GM19351 (cell line): ENCODE measurements around the gene FCGR3A.
"Not testable (repeated sequence)": the region's sequence is repeated elsewhere in the genome, so short reads cannot be mapped to it uniquely, and the experiment has no call there.

Experiments used
- ATAC-seq: cut with Tn5 transposase; IDR thresholded peaks from one replicate; pipeline ENCODE4 v1.9.1; 2021; ENCODE audit warnings: mild to moderate bottlenecking, moderate library complexity; ENCODE audit not compliant: unreplicated experiment

The FCGR3A gene

DNA sequence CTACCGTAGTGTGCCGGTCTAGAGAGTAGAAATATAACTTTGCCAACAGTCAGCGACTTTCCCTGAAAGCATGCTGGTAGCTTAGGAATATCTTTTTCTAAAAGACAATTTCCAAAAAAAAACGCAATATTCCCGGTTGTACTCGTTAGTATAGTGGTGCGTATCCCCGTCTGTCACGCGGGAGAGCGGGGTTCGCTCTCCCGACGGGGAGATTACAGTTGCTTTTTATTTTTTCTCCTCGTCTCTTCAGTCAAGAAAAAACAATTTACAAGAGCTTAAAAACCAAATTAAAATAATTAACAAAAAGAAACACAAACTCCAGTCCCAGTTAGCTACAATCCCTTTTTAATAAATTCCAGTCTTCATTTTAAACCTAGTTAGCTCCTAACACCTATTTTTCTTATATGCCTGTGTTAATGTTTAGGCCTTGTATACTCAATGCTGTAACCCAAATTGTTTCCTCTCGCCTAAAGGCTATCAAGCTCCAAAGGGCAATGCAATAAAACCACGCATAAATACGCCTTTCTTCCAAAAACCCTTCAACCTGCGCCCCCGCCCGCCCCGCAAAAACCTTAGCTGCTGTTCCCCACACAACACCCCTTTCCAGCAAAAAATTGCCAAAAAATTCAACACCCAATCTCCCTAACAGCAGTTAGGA, 17.5 kb downstream of the FCGR3A start:
- no peak for ATAC-seq

DNA sequence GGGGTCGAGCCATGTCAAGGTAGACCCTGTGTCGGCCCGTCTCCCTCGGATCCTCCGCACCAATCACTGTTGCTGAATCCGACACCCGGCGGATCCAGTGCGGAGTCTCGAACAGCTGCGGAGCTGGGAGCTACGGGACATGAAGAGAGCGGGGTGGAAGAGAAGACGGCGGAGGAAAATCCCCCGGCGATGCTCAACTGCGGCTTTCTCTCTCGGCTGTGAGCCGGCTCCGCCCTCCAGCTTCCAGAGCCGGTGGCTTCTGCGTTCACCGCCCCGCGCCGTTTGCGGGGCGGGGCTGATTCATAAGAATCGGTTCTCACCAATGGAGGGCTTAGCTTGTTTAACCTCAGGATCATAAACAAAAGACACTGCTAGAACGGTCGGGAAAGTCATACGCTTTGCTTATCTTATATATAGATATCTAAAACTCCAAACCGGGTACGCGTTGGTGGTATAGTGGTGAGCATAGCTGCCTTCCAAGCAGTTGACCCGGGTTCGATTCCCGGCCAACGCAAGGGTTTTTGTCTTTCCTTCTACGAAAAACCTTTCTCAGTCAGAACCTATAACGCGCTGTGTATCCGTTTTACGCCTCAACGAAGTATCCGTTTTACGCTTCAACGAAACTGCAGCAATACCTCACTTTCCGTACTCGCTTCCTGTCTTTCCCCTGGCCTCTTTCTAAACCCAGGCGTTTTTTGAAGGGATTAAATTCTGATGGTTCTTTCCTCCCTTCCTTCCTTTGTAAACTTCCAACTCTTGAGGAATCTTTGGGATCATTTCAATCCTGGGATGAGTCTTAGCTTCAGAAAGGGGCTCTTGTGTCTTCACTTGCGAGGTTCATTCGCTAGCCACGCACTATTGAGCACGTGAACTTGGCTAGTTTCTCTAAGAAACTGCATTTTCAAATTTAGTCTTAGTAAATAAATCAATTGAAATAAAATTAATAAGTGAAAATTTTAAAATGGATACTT, 18.7 kb downstream of the FCGR3A start:
- peak; percentile 66 for ATAC-seq

DNA sequence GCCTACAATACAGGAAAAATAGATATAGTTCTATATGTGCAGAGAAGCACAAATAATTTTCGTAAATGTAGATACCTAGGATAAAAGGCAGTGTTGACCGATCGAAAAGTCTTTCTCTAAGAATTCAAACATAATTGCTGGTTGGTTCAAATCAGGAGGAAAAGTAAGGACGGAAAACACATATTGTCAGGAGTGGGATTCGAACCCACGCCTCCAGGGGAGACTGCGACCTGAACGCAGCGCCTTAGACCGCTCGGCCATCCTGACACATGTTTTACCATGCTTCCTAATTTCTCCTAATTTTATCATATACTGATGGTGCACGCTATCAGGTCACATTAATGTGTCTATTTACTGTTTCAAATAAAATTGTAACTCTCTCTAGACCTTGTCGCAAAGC, 19.5 kb downstream of the FCGR3A start:
- peak; percentile 39 for ATAC-seq

DNA sequence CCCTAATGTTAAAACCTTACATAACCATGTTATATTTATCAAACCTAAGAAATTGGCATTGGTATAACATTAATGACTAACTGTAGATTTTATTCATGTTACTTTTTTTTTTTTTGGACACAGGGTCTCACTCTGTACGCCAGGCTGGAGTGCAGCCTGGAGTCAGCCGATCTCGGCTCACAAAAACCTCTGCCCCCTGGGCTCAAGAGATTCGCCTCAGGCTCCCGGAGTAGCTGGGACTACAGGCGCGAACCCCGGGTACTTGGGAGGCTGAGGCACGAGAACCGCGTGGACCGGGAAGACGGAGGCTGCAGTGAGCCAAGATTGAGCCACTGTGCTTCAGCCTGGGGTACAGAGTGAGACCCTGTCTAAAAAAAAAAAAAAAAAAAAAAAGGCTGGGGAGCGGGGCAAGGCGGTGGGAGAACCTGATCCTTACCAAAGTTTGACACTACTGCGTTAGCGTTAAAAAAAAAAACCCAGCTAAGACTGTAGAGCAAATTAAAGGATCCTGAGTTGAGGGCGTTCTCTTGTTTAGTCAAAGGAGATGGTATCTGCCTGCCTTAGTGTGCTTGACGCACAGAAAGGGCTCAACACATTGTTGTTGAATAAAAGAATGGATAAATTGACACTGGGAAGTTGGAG, 20.0 kb downstream of the FCGR3A start:
- not testable (repeated sequence) for ATAC-seq

DNA sequence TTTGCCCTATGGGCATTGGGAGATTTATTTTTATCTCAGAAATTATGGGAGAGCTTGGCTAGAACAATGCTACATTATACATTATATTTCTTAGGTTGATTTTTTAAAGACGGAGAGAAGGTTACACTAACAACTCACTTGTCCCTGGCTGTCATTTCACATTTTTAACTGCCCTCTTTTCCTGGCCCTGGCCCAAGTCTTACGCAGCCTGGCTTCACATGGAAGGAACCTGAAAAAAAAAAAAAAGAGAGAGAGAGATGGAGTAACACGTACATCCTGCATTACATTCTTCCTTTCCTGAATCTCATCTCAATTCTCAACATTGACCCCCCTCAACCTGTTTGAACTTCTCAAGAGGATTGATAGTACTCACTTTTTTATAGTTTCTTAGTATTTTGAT, 21.1 kb downstream of the FCGR3A start:
- not testable (repeated sequence) for ATAC-seq

DNA sequence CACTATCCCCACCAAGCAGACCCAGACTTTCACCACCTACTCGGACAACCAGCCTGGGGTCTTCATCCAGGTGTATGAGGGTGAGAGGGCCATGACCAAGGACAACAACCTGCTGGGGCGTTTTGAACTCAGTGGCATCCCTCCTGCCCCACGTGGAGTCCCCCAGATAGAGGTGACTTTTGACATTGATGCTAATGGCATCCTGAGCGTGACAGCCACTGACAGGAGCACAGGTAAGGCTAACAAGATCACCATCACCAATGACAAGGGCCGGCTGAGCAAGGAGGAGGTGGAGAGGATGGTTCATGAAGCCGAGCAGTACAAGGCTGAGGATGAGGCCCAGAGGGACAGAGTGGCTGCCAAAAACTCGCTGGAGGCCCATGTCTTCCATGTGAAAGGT, 23.7 kb downstream of the FCGR3A start:
- not testable (repeated sequence) for ATAC-seq

DNA sequence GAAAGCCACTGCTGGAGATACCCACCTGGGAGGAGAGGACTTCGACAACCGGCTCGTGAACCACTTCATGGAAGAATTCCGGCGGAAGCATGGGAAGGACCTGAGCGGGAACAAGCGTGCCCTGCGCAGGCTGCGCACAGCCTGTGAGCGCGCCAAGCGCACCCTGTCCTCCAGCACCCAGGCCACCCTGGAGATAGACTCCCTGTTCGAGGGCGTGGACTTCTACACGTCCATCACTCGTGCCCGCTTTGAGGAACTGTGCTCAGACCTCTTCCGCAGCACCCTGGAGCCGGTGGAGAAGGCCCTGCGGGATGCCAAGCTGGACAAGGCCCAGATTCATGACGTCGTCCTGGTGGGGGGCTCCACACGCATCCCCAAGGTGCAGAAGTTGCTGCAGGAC, 24.3 kb downstream of the FCGR3A start:
- ATAC-seq = not testable (repeated sequence)

DNA sequence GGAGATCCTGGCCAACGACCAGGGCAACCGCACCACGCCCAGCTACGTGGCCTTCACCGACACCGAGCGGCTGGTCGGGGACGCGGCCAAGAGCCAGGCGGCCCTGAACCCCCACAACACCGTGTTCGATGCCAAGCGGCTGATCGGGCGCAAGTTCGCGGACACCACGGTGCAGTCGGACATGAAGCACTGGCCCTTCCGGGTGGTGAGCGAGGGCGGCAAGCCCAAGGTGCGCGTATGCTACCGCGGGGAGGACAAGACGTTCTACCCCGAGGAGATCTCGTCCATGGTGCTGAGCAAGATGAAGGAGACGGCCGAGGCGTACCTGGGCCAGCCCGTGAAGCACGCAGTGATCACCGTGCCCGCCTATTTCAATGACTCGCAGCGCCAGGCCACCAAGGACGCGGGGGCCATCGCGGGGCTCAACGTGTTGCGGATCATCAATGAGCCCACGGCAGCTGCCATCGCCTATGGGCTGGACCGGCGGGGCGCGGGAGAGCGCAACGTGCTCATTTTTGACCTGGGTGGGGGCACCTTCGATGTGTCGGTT, 24.8 kb downstream of the FCGR3A start:
- peak; percentile 41 for ATAC-seq

DNA sequence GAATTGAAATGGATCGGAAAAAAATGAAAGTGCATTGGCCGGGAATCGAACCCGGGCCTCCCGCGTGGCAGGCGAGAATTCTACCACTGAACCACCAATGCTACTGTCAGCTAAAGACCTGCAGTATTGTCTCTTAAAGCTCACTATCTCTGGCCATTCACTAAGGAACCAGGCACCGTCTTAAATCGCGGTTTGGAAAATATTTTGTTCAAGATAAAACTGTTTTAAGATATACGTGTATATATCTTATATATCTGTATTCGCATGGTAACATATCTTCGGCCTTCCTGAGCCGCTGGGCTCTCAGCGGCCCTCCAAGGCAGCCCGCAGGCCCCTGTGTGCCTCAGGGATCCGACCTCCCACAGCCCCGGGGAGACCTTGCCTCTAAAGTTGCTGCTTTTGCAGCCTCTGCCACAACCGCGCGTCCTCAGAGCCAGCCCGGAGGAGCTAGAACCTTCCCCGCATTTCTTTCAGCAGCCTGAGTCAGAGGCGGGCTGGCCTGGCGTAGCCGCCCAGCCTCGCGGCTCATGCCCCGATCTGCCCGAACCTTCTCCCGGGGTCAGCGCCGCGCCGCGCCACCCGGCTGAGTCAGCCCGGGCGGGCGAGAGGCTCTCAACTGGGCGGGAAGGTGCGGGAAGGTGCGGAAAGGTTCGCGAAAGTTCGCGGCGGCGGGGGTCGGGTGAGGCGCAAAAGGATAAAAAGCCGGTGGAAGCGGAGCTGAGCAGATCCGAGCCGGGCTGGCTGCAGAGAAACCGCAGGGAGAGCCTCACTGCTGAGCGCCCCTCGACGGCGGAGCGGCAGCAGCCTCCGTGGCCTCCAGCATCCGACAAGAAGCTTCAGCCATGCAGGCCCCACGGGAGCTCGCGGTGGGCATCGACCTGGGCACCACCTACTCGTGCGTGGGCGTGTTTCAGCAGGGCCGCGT, 25.5 kb downstream of the FCGR3A start, which contains the start of gene HSPA6:
TSS of gene HSPA6 (plus strand) at position 724 of the 925 bp plus-strand sequence. CDS start at position 843, 119 bp downstream.
- peak; percentile 59 for ATAC-seq

DNA sequence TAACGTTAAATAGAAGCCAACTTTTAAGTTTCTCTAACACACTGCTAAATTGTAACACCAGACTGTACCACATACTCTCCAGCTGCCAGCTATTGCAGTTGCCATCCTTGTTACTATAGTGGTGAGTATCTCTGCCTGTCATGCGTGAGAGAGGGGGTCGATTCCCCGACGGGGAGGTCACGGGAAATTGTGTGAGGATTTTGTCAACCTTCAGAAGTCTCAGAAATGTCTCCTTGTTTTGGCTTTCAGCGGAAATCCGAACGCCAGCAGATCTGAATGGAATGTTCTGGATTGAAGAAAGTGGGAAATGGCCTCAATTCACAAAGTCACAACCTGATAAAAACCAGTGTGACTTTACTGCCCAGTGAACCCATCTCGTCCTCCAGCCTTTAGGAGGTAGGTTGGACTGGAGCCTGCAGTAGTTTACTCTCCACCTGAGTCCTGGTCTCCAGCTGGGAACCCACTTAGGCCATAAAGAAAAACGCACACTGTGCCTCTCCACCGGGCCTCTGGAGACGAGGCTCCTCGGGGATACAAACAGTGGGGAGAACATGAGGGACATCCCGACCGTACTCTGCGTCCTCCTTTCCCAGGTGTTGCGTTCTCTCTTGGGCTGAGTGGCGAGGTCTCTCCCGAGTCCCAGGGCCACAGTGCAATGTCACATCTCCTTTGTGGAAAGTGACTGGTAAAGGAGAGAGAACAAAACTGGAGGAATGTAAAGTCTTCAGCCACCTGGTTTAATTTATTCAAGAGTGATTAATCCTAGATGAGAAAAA, 26.4 kb downstream of the FCGR3A start:
- not testable (repeated sequence) for ATAC-seq

DNA sequence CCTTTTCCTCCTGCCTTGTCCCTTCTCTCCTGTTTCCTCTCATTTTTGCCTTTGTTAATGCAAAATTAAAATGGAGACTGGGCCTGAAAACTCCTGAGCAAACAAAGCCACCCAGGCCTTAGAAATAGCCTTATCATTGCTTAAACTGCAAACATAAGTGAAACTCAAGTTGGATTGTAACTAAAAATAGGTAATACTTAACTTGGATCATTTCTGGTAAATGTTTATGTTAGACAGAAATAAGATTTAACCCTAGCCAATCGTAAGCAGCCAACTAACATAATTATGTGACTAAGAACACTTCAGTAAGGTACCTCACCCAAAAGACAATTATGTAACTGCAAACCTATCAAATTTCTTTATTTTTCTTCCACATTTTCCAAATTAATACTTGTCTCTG, 35.7 kb downstream of the FCGR3A start:
- ATAC-seq = not testable (repeated sequence)

DNA sequence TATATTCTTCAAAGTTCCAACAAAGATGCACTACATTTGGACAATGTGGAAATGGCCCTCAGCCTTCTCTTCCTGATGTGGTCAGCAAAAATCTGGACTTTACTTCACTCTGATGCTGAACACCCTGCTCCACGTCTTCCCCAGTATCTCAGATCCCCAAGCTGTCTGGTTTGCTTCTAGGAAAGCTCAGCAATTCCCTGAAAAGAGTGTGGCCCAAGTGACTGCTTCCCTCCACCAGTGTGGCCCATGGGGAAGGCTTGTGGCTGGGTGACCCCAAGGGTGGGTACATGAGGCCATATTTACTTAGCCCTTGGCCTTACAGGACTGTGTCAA, 36.2 kb downstream of the FCGR3A start:
- not testable (repeated sequence) for ATAC-seq

DNA sequence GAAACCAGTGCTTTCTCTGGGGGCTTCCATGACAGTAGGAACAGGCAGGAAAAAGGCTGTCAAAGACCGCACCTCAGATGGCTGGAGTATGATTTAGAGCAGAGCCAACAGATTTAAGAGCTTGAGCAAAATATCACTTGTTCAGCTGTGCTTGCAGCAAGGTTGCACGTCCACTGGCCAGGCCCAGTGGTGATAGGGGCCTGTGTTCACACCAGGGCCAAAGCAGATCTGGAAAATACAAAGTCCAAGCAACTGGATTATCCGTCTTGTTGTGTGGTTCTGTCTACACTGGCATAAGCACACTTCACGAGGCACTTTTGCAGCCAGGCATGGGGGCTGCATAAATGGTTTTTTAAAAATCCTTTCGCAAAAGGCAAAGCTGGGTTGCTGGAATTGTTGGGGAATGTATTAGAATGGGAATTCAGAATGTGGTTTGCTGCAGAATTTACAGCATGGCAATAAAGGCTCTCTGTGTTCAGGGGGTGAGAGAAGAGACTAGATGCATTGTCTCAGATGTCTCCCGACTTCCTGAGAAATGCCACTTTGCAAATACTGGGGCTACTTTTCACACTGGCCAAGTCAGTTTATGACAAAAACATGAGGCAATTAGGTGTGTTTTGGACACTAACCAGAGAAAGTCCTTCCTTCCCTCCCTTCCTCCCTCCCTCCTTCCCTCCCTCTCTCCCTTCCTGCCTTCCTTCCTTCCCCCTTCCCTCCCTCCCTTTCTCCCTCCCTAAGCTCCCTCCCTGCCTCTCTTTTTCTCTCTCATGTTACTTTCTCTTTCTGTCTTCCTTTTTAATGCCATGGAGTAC, 36.8 kb downstream of the FCGR3A start:
- ATAC-seq = not testable (repeated sequence)

DNA sequence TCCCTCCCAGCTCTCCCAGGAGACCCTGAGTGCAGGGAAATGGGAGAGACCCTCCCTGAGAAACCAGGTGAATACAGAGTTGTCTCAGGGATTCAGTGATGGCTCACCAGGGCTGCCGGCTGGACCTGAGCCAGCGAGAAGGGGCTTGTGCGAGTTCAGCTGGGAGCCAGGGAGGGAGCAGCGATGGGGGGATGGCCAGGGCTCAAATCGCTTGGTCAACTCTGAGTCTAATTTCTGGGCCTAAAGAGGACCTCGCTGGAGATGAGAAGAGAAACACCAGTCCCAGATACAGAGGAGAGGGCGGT, 37.9 kb downstream of the FCGR3A start:
- ATAC-seq = no peak

DNA sequence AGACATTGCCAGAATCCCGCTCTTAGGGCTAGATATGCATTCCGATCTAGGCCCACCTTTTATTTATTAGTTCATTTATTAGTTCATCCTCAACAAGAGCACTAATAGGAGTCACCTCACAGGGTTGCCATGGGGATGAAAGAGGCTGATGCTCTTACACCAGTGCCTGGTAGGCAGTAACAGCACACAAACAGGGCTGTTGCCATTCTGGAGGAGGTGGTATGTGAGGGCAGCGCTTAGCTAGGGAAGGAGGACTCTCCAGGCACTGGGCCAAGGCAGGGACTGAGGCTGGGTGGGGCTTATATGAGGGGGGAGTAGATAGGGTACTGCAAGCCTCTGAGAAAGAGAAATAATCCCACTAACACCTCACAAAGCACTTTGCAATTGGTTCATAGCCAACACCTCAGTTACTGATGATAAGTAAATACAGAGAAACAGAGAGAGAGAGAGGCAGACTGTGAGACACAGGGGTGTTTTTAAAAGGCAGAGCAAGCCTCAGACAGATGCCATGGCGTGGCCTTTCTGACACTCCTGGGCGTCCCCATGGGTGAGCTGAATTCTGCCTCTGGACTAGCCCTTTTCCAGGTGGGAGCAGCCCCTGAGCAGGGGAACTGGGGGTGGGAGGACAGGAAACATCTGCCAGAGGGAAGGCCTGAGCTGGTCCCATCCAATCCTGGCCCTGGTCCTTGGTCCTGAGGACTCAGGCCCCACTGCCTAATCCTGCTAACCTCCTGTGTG, 38.4 kb downstream of the FCGR3A start:
- ATAC-seq = no peak

DNA sequence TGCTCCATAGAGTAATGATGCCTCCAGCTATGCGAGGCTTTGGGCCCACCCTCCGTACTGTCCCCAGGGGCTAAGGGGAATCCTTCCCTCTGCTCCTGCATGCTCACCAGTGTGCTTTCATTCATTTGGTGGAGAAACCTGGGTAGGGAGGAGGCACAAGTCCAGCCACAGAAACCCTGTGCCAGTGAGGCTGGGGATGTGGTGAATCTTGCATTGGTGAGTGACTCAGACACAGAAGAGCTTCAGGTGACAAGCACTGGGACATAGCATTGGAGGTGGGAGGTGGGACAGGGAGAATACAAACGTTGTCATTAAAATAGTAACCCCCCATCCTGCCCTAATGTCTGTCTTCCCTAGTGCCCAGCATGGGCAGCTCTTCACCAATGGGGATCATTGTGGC, 39.1 kb downstream of the FCGR3A start:
- no peak for ATAC-seq

DNA sequence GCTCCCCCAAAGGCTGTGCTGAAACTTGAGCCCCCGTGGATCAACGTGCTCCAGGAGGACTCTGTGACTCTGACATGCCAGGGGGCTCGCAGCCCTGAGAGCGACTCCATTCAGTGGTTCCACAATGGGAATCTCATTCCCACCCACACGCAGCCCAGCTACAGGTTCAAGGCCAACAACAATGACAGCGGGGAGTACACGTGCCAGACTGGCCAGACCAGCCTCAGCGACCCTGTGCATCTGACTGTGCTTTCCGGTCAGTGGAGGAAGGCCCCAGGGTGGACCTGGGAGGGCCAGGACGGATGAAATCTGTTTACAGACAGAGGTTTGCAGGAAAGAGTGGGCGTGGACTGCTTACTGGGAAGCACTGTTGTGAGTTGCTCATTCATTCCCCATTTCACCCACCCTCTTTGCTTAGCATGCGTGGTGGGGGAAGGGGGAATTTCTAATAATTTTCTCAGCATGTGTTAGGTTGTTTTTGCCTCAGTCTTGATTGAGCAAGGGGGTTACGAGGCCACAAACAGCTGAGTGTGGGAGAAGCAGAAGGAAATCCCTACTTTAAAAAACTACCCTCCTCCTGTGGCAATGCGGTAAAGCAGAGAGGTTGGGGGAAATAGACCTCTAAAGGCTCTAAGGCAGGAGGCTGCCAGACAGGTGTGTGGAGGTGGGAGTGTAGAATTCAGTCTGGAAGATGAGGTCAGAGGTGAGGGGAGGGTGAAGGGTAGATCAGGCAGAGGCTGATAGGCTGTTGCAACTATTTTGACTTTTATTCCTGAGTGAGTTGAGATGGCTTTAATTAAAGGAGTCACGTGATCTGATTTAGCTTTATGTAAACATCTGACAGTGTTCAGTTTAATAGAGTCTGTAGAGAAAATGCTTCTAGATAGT, 43.0 kb downstream of the FCGR3A start:
- ATAC-seq = no peak
